HG03039 (cell line): ENCODE measurements around the gene MAP1LC3C.

Experiments
- ATAC-seq: cut with Tn5 transposase; IDR thresholded peaks from one replicate; pipeline ENCODE4 v1.9.1; 2021; ENCODE audit warnings: mild to moderate bottlenecking, moderate library complexity; ENCODE audit not compliant: unreplicated experiment

Gene MAP1LC3C

GRCh38 chr1:241999026-241999425 is at the start of gene MAP1LC3C:
Gene MAP1LC3C, minus strand, starts transcription at chr1:241999098. Its CDS starts 90 bp downstream, at chr1:241999008.
- ATAC-seq, result no peak

- no peak for ATAC-seq
Measured at GRCh38 chr1:242043165-242043564, 44.3 kb upstream of the MAP1LC3C start.

GRCh38 chr1:242034392-242034791 is 35.5 kb upstream of the MAP1LC3C start:
- ATAC-seq, result no peak

- ATAC-seq, result no peak
Measured at GRCh38 chr1:242033447-242033846, 34.5 kb upstream of the MAP1LC3C start.

- ATAC-seq, result no peak
Measured at GRCh38 chr1:242030071-242030470, 31.2 kb upstream of the MAP1LC3C start.

GRCh38 chr1:242025681-242026080 is 26.8 kb upstream of the MAP1LC3C start:
- ATAC-seq, result no peak

GRCh38 chr1:242023805-242024204 is 24.9 kb upstream of the MAP1LC3C start:
- ATAC-seq, result no peak

GRCh38 chr1:242019018-242019417 is 20.1 kb upstream of the MAP1LC3C start:
- ATAC-seq, result no peak

- peak; percentile 70 for ATAC-seq
Measured at GRCh38 chr1:242017580-242018233, 18.8 kb upstream of the MAP1LC3C start.

GRCh38 chr1:242016479-242016878 is 17.6 kb upstream of the MAP1LC3C start:
- no peak for ATAC-seq

GRCh38 chr1:242011894-242012660 is 13.2 kb upstream of the MAP1LC3C start:
- ATAC-seq, result no peak

GRCh38 chr1:242008826-242009495 is 10.1 kb upstream of the MAP1LC3C start:
- no peak for ATAC-seq

GRCh38 chr1:242006976-242007375 is 8.1 kb upstream of the MAP1LC3C start:
- ATAC-seq, result no peak

- no peak for ATAC-seq
Measured at GRCh38 chr1:242005866-242006535, 7.1 kb upstream of the MAP1LC3C start.

GRCh38 chr1:242004751-242005495 is 6.0 kb upstream of the MAP1LC3C start:
- ATAC-seq, result no peak

GRCh38 chr1:242002510-242002909 is 3.6 kb upstream of the MAP1LC3C start:
- ATAC-seq, result no peak

- ATAC-seq, result no peak
Measured at GRCh38 chr1:242002072-242002471, 3.2 kb upstream of the MAP1LC3C start.

GRCh38 chr1:242000434-242000833 is 1.5 kb upstream of the MAP1LC3C start:
- no peak for ATAC-seq

- ATAC-seq, result peak; percentile 70
Measured at GRCh38 chr1:241998412-241998921, 431 bp downstream of the MAP1LC3C start.

- ATAC-seq, result no peak
Measured at GRCh38 chr1:241997401-241997998, 1.4 kb downstream of the MAP1LC3C start.
